BLaER1 (cell line): ENCODE data around the gene DPYSL3.

ENCODE experiments used
- H3K27ac ChIP-seq: shearing (Covaris generic); formaldehyde crosslinking; 2 replicates; pipeline ENCODE4 v1.8.1; 2022
- H3K27me3 ChIP-seq: shearing (Covaris generic); formaldehyde crosslinking; 2 replicates; pipeline ENCODE4 v1.8.1; 2022
- H3K36me3 ChIP-seq: shearing (Covaris generic); formaldehyde crosslinking; 2 replicates; pipeline ENCODE4 v1.8.1; 2022
- H3K4me1 ChIP-seq: shearing (Covaris generic); formaldehyde crosslinking; 2 replicates; pipeline ENCODE4 v1.8.1; 2022
- H3K4me2 ChIP-seq: shearing (Covaris generic); formaldehyde crosslinking; 2 replicates; pipeline ENCODE4 v1.8.1; 2022
- H3K4me3 ChIP-seq: shearing (Covaris generic); formaldehyde crosslinking; 2 replicates; pipeline ENCODE4 v1.8.1; 2022
- H3K9ac ChIP-seq: shearing (Covaris generic); formaldehyde crosslinking; 2 replicates; pipeline ENCODE4 v1.8.1; 2022
- H3K9me3 ChIP-seq: shearing (Covaris generic); formaldehyde crosslinking; 2 replicates; pipeline ENCODE4 v1.8.1; 2022
- H4K20me1 ChIP-seq: shearing (Covaris generic); formaldehyde crosslinking; 2 replicates; pipeline ENCODE4 v1.8.1; 2022
- Cebpa-rat ChIP-seq: shearing (Covaris generic); IDR thresholded peaks from 2 replicates; pipeline ENCODE4 v1.8.1; 2022

DPYSL3 gene

DNA sequence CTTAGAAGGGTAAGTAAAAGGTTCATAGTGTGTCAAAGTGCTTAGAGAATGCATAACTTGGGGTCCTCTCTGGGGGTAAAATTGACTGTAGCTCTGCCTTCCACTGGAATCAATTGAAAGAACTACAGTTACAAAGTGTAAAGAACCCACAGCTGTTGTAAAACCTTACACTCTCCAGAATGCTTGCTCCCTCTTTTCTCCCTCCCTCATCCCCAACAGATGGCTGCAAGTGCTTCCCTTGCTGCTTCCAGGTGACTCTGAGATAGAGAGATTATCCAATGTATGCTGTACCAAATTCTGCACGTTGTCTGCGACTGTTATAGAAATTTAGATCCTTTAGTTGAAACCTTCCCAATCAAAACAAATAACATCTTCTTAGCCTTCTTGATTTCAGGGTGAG lies 149.1 kb downstream of the DPYSL3 start:
- H3K27ac ChIP-seq: no peak overlapping the region

DNA sequence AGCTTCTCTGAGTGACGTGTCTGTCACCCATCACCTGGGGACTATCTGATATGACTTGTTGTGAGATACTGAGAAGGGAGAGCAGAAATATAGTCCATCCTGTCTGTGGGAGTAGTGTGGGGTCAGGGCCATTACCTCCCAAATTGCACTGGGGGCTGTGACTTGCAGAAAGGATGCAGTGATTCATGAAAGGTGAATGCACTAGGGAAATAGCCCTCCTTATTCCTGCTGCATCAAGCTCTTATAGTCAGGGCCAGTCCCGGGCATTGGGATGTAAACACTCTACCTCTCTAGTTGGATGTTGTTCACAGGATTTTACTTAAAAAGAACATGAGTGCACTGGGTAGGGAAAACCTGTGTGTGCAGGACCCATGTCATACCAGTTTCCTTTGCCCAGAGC lies 150.3 kb downstream of the DPYSL3 start:
- no peak overlapping the region for H3K4me2 ChIP-seq
- no peak for TF ChIP-seq Cebpa-rat

More for the DNA sequence above, 149.1 kb downstream of the DPYSL3 start:
- Histone ChIP-seq H3K9me3 (no peaks in the 10 kb centered on the region), H3K36me3 (no peaks in the 10 kb centered on the region), H3K27me3 (no peaks in the 10 kb centered on the region), H3K4me3 (no peak overlapping the region), H3K4me2 (no peak overlapping the region), H3K9ac (no peak overlapping the region), H4K20me1 (no peaks in the 10 kb centered on the region), H3K4me1 (no peaks in the 10 kb centered on the region)
- no peak for TF ChIP-seq Cebpa-rat

DNA sequence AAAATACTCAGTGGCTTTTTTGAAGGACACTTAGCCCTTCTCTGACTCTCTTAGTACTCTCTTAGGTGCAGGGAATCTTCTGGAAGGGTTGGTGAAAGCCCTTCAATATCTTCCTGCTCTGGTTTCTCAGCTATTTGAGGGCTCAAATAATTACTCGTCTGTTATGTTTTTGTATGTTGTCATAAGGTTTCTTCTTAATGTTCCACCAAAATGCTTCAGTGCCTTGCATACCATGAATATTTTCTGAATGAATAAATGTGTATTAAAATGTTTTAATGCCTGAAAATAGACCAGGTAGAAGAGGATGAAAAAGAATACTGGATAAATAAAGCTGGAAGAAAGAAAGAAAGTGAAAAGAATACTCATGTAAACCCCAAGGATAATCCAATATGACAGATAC lies 150.8 kb downstream of the DPYSL3 start:
- H3K4me3 ChIP-seq: no peak overlapping the region
- H3K27ac ChIP-seq: no peak overlapping the region
- no peak overlapping the region for H3K4me2 ChIP-seq
- no peaks in the 10 kb centered on the region for H3K9me3 ChIP-seq
- no peaks in the 10 kb centered on the region for H3K36me3 ChIP-seq
- no peaks in the 10 kb centered on the region for H4K20me1 ChIP-seq
- no peaks in the 10 kb centered on the region for H3K27me3 ChIP-seq
- no peak for TF ChIP-seq Cebpa-rat
- H3K4me1 ChIP-seq: no peaks in the 10 kb centered on the region
- no peak overlapping the region for H3K9ac ChIP-seq

More for the DNA sequence above, 150.3 kb downstream of the DPYSL3 start:
- Histone ChIP-seq H3K4me1 (no peaks in the 10 kb centered on the region), H3K9ac (no peak overlapping the region), H3K4me3 (no peak overlapping the region), H3K27me3 (no peaks in the 10 kb centered on the region), H3K27ac (no peak overlapping the region), H4K20me1 (no peaks in the 10 kb centered on the region), H3K36me3 (no peaks in the 10 kb centered on the region), H3K9me3 (no peaks in the 10 kb centered on the region)

DNA sequence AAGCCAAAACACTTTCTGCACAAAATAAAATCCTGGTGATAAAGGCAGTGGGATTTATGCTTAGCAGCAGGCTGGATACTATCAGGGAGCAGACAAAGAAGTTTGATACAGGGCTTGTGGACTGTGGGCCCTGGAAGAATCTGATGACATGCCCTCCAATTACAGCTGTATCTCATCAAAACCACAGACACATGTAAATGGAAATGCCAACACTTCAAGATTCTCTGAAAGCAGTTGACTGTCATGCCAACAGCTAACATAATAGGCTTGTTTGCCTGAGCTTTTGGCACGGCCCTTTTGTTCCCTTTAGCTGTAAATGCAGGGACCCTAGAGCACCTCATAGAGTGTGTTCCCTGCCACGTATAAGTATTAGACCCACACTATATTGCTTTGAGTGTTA lies 160.6 kb downstream of the DPYSL3 start:
- no peaks in the 10 kb centered on the region for H3K9me3 ChIP-seq
- H3K9ac ChIP-seq: no peak overlapping the region
- no peaks in the 10 kb centered on the region for H3K27me3 ChIP-seq
- H3K4me3 ChIP-seq: no peak overlapping the region
- H4K20me1 ChIP-seq: no peaks in the 10 kb centered on the region
- no peak overlapping the region for H3K27ac ChIP-seq
- peaks cover 12% of the 10 kb centered on the region for H3K4me1 ChIP-seq
- no peak overlapping the region for H3K4me2 ChIP-seq
- H3K36me3 ChIP-seq: no peaks in the 10 kb centered on the region
- no peak for TF ChIP-seq Cebpa-rat

DNA sequence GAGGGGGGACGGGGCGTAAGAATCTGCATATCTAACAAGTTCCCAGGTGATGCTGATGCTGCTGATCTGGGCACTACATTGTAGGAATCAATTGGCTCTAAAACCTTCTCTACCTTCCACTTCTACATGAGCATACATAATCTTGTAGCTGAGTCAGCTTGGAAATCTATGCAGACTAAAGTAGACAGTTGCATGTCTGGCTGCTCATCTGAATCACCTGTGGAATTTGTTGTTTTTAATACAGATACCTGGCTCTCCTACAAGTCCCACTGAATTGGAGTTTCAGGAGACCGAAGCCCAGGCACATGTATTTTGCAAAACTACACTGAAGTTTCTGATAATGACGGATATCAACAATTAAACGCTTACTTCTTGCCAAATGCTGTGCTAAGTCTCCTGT lies 161.4 kb downstream of the DPYSL3 start:
- H3K4me2 ChIP-seq: no peak overlapping the region
- no peaks in the 10 kb centered on the region for H3K9me3 ChIP-seq
- TF ChIP-seq Cebpa-rat: no peak
- no peak overlapping the region for H3K4me3 ChIP-seq
- peaks cover 12% of the 10 kb centered on the region for H3K4me1 ChIP-seq
- H4K20me1 ChIP-seq: no peaks in the 10 kb centered on the region
- H3K36me3 ChIP-seq: no peaks in the 10 kb centered on the region
- no peak overlapping the region for H3K27ac ChIP-seq
- no peak overlapping the region for H3K9ac ChIP-seq
- no peaks in the 10 kb centered on the region for H3K27me3 ChIP-seq

DNA sequence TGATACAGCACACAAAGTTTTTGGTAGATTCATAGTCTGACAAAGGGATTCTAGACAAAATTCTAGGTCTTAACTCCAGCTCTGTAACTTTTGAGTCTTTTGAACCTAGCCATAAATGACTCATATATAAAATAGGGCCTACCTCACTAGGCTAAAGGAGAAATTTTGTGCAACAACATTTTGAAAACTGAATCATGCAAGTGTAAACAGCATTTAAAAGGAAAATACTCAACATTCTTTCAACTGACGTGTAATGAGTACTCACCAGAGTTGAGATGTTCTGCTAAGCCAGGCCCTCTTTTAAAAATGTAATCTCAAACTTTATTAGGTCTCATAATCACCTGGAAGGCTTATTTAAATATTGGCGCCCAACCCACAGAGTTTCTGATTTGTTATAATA lies 161.8 kb downstream of the DPYSL3 start:
- Histone ChIP-seq H3K9me3 (no peaks in the 10 kb centered on the region), H3K4me3 (no peak overlapping the region)

DNA sequence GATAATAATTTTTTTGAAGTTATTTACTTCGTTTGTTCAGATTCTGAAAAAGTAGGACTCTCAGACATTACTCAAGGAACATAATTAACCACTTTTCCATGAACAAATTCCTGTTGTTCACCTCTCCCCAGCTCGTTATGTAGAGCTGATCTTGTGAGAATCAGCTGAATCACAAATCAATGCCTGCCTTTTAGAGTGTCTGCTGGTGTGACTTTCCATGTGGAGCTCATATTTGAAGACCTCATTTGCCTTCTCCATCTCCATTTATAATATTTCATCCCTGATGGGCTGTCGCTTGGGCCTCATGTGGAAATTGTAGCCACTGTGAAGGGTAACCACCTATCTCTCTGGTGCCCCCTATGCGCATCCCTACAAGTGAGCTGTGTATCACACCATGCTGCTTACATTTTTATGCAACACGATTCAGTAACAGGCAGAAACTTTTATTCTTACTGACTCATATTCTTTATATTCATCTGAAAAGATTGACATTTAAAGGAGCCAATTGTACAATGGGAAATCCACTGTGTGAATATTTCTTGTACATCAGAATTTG lies 163.8 kb downstream of the DPYSL3 start:
- Histone ChIP-seq H3K4me2 (no peak overlapping the region), H3K9ac (no peak overlapping the region), H4K20me1 (no peaks in the 10 kb centered on the region), H3K27ac (no peak overlapping the region), H3K36me3 (no peaks in the 10 kb centered on the region), H3K4me3 (no peak overlapping the region), H3K27me3 (no peaks in the 10 kb centered on the region), H3K9me3 (no peaks in the 10 kb centered on the region), H3K4me1 (no peaks in the 10 kb centered on the region)
- no peak for TF ChIP-seq Cebpa-rat

More for the DNA sequence above, 161.8 kb downstream of the DPYSL3 start:
- Histone ChIP-seq H3K4me2 (no peak overlapping the region), H3K36me3 (no peaks in the 10 kb centered on the region), H3K9ac (no peak overlapping the region), H4K20me1 (no peaks in the 10 kb centered on the region), H3K4me1 (peaks cover 8% of the 10 kb centered on the region), H3K27me3 (no peaks in the 10 kb centered on the region), H3K27ac (no peak overlapping the region)
- no peak for TF ChIP-seq Cebpa-rat

DNA sequence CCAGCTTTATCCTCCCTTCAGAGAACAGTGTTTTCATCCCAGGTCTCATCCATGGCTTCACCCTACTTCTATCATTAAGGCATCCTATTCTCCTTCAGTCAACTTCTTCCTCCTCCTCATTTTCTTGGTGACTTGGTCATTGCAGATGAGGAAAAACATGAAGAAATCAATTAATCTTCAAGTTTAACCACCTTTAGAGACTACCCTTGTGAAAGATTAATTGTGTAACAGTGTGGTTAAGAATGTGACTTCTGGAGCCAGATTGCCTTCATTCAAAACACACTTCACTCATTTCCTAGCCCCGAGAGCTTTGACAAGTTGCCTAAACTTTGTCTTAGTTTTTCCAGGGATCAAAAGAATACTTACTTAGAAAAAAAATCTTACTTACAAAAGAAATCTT lies 165.0 kb downstream of the DPYSL3 start:
- Histone ChIP-seq H4K20me1 (no peaks in the 10 kb centered on the region), H3K27me3 (no peaks in the 10 kb centered on the region), H3K4me3 (no peak overlapping the region)

DNA sequence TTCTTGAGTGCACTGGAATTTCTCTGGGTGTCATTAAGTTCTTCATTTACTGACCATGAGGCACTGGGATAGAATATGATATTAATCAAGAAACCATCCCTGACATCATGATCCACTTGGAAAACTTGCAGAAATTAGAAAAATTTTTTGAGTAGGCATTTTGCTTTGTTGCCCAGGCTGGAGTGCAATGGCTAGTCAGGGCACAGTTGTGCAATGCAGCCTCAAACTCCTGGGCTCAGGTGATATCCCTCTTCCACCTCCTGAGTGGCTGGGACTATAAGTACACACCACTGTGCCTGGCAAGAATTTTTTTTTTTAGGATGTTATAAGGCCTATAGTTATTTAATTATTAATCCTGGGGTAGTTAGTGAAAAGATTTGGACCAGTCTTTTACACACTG lies 168.5 kb downstream of the DPYSL3 start:
- H3K9ac ChIP-seq: no peak overlapping the region
- no peak for TF ChIP-seq Cebpa-rat

More for the DNA sequence above, 165.0 kb downstream of the DPYSL3 start:
- no peak for TF ChIP-seq Cebpa-rat
- no peak overlapping the region for H3K27ac ChIP-seq
- no peaks in the 10 kb centered on the region for H3K9me3 ChIP-seq
- no peak overlapping the region for H3K4me2 ChIP-seq
- H3K36me3 ChIP-seq: no peaks in the 10 kb centered on the region
- H3K9ac ChIP-seq: no peak overlapping the region
- H3K4me1 ChIP-seq: no peaks in the 10 kb centered on the region

DNA sequence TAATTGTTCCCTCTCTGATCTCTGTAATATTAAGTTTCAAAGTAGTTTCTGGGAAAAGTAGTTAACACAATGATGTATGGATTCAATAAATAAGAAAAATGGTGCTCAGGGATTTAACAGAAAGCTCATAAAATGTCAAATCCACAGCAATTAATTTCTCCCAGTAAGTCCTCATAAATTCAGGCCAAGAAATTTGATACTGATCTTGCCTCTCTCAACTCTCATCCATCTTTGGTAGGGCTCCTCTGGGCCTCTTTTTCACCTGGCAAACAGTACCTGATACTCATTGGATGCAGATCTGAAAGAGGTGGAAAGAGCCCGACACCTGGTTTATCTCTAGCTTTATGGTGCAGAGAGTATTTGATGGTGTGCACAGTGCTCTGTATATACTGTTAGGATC lies 168.9 kb downstream of the DPYSL3 start:
- H3K27ac ChIP-seq: no peak overlapping the region
- no peak overlapping the region for H3K9ac ChIP-seq
- H3K27me3 ChIP-seq: no peaks in the 10 kb centered on the region
- no peaks in the 10 kb centered on the region for H4K20me1 ChIP-seq
- no peak for TF ChIP-seq Cebpa-rat
- no peaks in the 10 kb centered on the region for H3K4me1 ChIP-seq
- H3K4me2 ChIP-seq: no peak overlapping the region
- H3K36me3 ChIP-seq: no peaks in the 10 kb centered on the region
- H3K9me3 ChIP-seq: no peaks in the 10 kb centered on the region
- no peak overlapping the region for H3K4me3 ChIP-seq

More for the DNA sequence above, 168.5 kb downstream of the DPYSL3 start:
- no peaks in the 10 kb centered on the region for H3K9me3 ChIP-seq
- H3K27ac ChIP-seq: no peak overlapping the region
- H3K27me3 ChIP-seq: no peaks in the 10 kb centered on the region
- no peaks in the 10 kb centered on the region for H3K36me3 ChIP-seq
- H3K4me2 ChIP-seq: no peak overlapping the region
- no peaks in the 10 kb centered on the region for H4K20me1 ChIP-seq
- no peaks in the 10 kb centered on the region for H3K4me1 ChIP-seq
- no peak overlapping the region for H3K4me3 ChIP-seq
